Transverse colon (tissue), 4 donors: ENCODE results near the gene YBX1.

Experiments
- CTCF ChIP-seq, 5 experiments: fragments of 200-600 bp in 3 of 5; fragments of 450-650 bp in 2 of 5; sonication (generic) in 3 of 5; IDR thresholded peaks; 1 replicate in 2 of 5; 2 replicates in 3 of 5; pipeline ENCODE4 v1.5.1; 2016 to 2017; ENCODE audit warnings: antibody characterized with exemption in 5 of 5, inconsistent platforms in 3 of 5, mild to moderate bottlenecking in 2 of 5, moderate library complexity in 1 of 5
- POLR2A ChIP-seq: fragments of 450-650 bp; IDR thresholded peaks from one replicate; pipeline ENCODE4 v1.6.1; 2016; ENCODE audit warnings: antibody characterized with exemption, mild to moderate bottlenecking, moderate library complexity
- POLR2AphosphoS5 ChIP-seq, 3 donors: sonication (generic); formaldehyde crosslinking; IDR thresholded peaks; one replicate each; pipeline ENCODE4 v1.6.1; 2016; ENCODE audit warnings: antibody characterized with exemption in 3 of 3

- TF ChIP-seq CTCF (IDR thresholded peaks at IDR 0.05) (no peak), POLR2AphosphoS5 (IDR thresholded peaks at IDR 0.05) (no peak), POLR2A (no peak)
These were observed 21.2 kb upstream of the YBX1 start for GRCh38 chr1:42660907-42661500.
